Measurements from ENCODE around the gene RBM47.
"Not testable (repeated sequence)": the region's sequence is repeated elsewhere in the genome, so short reads cannot be mapped to it uniquely, and the experiment has no call there.

Gene RBM47

GRCh38 chr4:40446839-40447238 lies 182.8 kb downstream of the RBM47 start:
- DNase-seq (ENCODE audit: low read depth, low spot score), result no peak

- not testable (repeated sequence) for DNase-seq (ENCODE audit: low read depth, low spot score)
Measured at GRCh38 chr4:40446261-40446750, 183.4 kb downstream of the RBM47 start.

GRCh38 chr4:40445671-40446070 lies 184.0 kb downstream of the RBM47 start:
- DNase-seq (ENCODE audit: low read depth, low spot score), result no peak

- DNase-seq (ENCODE audit: low read depth, low spot score), result no peak
Measured at GRCh38 chr4:40441430-40441829, 188.2 kb downstream of the RBM47 start.

GRCh38 chr4:40439519-40439918 lies 190.1 kb downstream of the RBM47 start:
- DNase-seq (ENCODE audit: low read depth, low spot score), result no peak

GRCh38 chr4:40438384-40439026 lies 191.2 kb downstream of the RBM47 start:
- no peak for DNase-seq (ENCODE audit: low read depth, low spot score)

GRCh38 chr4:40437741-40438383 lies 191.8 kb downstream of the RBM47 start:
- no peak for DNase-seq (ENCODE audit: low read depth, low spot score)

- DNase-seq (ENCODE audit: low read depth, low spot score), result not testable (repeated sequence)
Measured at GRCh38 chr4:40435306-40435705, 194.4 kb downstream of the RBM47 start.

- no peak for DNase-seq (ENCODE audit: low read depth, low spot score)
Measured at GRCh38 chr4:40434126-40434687, 195.5 kb downstream of the RBM47 start.

GRCh38 chr4:40432504-40432903 lies 197.2 kb downstream of the RBM47 start:
- no peak for DNase-seq (ENCODE audit: low read depth, low spot score)

GRCh38 chr4:40427871-40428270 lies 201.8 kb downstream of the RBM47 start:
- DNase-seq (ENCODE audit: low read depth, low spot score), result not testable (repeated sequence)

- no peak for DNase-seq (ENCODE audit: low read depth, low spot score)
Measured at GRCh38 chr4:40427128-40427527, 202.5 kb downstream of the RBM47 start.

GRCh38 chr4:40425799-40426574 lies 203.7 kb downstream of the RBM47 start:
- no peak for DNase-seq (ENCODE audit: low read depth, low spot score)

- no peak for DNase-seq (ENCODE audit: low read depth, low spot score)
Measured at GRCh38 chr4:40423735-40424134, 205.9 kb downstream of the RBM47 start.

GRCh38 chr4:40421839-40422708 lies 207.6 kb downstream of the RBM47 start:
- DNase-seq (ENCODE audit: low read depth, low spot score), result no peak

GRCh38 chr4:40419231-40419912 lies 210.3 kb downstream of the RBM47 start:
- no peak for DNase-seq (ENCODE audit: low read depth, low spot score)

- DNase-seq (ENCODE audit: low read depth, low spot score), result no peak
Measured at GRCh38 chr4:40418430-40419230, 211.0 kb downstream of the RBM47 start.

- no peak for DNase-seq (ENCODE audit: low read depth, low spot score)
Measured at GRCh38 chr4:40417941-40418340, 211.7 kb downstream of the RBM47 start.

- no peak for DNase-seq (ENCODE audit: low read depth, low spot score)
Measured at GRCh38 chr4:40414673-40415072, 215.0 kb downstream of the RBM47 start.
